SK-N-MC (cell line): ENCODE data around the gene FBXO9.

Experiments
- EZH2 ChIP-seq: fragments of 200-600 bp; sonication (generic); IDR thresholded peaks from one replicate; pipeline ENCODE4 v1.6.1; 2017; ENCODE audit warnings: antibody characterized with exemption
- FOXP2 ChIP-seq: optimal IDR thresholded peaks from 2 replicates; pipeline ENCODE3; 2011; ENCODE audit warnings: mild to moderate bottlenecking, moderate library complexity; ENCODE audit not compliant: insufficient read depth; ENCODE audit errors: extremely low read length, control extremely low read depth
- POLR2AphosphoS5 ChIP-seq: IDR thresholded peaks from 2 replicates; pipeline ENCODE4 v1.6.1; 2012; ENCODE audit warnings: mild to moderate bottlenecking, low read depth, low read length, borderline replicate concordance

GRCh38 chr6:53032849-53033248 is 32.4 kb upstream of the FBXO9 start:
- no peak for TF ChIP-seq POLR2AphosphoS5
- TF ChIP-seq FOXP2: no peak
- no peak for TF ChIP-seq EZH2
